Activated CD8-positive, alpha-beta memory T cell treated with anti-CD3 and anti-CD28 coated beads, Interleukin-2, amount 50 U/mL, for 24 hours (primary cell): ENCODE results near the gene TP63.

Source experiments
- DNase-seq: peaks from one replicate; pipeline ENCODE4 v3.0.0-alpha.2; 2020; ENCODE audit errors: extremely low read depth

The TP63 gene

DNA sequence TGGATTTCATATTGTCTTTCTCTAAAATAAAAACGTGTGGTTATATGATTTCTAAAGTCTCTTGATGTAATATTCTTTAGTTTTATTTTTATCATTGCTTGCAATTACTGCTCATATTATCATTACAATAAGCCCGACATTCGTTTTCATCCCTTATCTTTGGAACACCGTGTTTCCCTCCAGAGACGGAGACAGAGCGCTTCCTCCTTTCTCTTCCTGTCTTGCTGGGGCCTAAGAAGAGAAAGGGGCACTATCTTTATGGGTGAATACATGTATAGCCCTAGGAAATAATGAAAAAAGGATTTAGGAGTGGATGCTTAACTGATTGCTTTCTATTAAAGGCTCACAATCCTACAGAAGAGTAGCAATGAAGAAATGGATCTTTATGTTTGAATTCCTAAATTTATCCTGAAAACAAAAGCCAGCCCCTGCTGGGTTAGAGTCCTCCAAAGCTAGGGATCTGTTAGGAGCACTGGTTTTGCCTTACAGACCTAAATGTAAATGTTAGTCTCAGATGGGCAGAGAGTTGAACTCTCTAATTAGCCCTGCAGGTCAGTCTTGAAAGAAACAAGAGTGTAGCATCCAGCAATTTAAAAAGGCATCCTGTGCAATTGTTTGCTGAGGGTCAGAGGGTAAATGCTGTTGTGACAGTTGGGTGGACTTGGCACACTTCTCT is 145.1 kb downstream of the TP63 start:
- DNase-seq = no peak

DNA sequence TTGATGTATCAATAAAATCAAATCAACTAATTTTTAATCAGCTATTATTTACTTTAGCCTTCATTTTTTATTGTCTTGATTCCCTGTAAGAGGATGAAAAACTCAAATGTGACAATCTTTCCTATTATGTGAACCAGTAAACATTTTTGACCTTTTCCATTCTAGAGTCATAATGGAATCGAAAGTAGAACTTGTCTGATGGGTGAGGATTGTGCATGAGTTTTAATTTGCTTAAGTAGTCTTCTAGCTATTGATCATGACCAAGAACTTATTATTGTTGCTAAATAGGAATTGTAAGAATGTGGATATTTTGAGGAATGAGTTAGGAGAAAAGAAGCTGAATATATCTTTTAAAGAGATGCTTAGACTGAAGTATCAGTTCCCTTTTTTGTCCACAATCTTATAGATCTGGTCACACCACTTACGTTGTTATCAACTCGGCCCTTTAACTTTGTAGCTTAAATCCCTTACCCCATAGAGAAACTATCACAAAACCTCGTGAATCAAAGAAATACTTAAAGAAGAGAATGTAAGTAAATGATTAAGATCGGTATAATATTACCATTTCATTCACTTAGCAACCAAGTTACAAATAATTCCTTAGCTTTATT is 147.3 kb downstream of the TP63 start:
- DNase-seq = no peak

DNA sequence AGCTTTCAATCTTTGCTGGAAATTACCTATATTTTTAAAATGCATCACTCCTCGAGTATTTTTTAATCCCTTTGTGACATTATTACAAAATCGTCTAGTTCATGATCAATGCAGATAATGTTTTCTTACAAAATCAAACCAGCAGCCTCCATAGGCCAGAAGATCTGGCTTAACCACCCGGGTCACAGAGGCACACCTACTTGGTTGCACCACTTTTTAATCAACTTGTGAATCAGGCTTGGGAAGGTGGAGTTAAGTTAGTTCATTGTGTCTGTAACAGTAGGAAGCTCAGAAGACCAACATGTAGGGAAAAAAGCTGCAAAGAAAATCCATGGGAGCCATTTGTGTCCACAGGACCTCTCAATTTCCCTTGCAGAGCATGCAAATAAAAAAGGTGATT is 148.0 kb downstream of the TP63 start:
- DNase-seq = no peak

DNA sequence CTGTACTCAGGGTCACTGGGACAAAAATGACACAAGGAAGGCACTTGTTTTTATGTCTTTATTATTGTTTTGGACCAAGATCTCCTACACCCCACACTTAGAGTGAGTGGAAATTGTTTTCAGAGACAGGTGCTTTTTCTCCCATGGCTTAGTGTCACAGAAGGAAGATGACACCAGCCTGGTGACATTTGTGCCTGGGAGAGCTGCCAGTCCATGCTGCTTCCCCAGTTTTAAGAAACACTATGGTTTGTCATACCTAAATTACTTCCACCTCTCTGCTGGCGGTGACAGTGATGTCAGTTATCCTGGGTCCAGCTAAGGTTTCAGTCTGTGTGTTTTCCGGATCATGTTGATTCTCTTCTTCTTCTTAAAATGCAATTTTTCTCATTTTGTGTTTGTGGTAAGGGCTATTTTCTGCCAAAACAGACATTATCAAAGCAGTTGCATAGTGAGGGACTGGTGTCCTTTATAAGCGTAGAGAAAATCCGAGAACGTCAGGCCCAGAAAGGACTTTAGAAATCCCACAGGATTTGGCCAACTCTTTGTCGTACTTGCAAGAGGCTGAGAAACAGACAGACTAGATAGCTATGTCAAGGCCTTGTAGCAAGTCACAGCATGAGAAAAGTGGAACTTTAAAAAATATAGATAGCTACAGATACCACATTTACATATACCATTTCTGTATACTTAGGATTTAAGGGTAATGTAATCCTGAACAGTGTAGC is 149.5 kb downstream of the TP63 start:
- DNase-seq = no peak

DNA sequence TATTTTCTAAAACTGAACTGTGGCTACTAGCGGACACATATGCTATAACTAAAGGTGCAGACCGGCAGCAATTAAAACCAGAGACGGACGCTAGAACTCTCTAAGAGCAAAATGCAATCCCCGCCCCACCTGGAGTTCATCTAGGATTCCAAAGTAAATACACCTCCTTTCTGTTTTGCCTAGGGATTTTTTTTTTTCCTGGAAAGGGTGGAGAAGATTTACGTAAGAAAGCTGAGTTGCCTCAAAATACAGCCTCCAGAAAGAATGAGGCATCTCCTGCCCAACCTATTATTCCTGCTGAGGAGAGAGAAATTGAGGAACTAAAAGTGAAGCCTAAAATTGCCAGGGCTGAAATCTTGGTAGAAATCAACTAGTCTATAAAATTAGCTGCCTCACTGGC is 150.2 kb downstream of the TP63 start:
- no peak for DNase-seq

DNA sequence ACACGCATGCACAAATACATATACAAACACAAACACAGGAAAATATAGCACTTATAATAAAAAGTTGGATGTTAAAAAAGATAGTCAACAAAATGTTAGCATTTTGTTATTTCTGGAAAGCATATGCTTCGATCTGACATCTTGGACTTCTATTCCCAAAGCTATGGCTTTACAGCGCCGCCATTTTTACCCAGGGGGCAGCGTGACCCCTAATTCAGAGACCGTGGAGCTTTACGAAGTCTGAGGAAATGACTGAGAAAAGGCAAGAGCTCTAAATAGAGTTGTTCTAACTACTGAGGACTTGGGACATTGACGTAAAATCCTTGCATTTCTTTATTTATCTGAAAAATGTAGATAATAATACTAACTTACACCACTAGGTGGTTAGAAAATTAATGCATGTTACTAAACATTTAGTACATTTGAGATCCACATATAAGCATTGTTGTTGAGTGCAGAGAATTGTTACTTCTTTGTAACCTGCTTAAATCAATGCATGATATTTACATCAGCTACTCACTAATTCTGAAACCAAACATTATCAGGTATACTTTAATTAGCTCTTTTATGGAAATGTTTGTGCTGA is 155.4 kb downstream of the TP63 start:
- DNase-seq = no peak

DNA sequence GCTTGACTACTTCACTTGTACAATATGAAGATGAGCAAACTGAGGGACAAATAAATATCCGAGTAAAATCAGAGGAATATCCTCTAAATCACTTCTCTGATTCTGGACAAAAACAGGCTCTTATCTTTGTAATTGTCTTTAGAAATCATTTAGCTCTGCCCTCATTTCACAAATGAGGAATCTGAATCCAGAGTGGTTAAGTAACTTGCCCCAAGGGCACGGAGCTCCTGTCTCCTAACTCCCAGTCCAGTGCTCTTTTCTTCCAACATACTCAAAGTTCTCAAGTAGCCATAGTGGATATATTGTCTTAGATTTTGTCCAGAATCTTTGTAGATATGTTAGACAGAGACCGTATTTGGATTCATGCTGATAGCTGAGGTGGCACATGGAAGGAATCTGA is 156.0 kb downstream of the TP63 start:
- no peak for DNase-seq

DNA sequence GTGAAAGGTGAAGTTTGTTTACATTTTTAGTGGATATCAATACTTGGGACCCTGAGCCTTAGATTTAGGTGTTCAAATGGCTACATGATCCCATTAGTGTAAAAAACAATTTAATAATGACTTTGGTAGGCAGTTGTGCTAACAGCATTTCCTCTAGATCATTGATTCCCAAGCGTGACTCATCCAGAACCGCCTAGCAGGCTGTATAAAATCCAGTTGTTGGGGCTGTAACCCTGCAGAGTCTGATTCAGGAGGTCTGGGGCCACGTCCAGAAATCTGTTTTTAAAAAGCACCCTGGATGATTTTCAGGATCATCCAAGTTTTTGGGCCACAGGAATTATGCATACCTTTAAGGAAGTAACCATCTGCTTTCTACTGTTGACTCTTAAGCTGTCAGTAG is 156.4 kb downstream of the TP63 start:
- no peak for DNase-seq

DNA sequence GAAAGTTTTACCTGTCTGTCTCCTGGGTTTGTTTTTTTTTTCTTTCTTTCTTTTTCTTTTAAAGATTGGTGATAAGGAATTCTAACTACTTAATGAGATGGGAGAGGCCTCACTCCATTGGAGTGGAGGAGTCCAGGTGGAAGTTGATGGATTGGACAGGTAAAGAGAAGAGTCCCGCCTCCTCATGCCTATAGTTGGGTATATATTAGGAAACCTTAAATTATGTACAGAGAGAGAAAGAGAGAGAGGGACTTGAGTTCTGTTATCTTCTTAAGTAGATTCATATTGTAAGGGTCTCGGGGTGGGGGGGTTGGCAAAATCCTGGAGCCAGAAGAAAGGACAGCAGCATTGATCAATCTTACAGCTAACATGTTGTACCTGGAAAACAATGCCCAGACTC is 158.2 kb downstream of the TP63 start:
- no peak for DNase-seq

DNA sequence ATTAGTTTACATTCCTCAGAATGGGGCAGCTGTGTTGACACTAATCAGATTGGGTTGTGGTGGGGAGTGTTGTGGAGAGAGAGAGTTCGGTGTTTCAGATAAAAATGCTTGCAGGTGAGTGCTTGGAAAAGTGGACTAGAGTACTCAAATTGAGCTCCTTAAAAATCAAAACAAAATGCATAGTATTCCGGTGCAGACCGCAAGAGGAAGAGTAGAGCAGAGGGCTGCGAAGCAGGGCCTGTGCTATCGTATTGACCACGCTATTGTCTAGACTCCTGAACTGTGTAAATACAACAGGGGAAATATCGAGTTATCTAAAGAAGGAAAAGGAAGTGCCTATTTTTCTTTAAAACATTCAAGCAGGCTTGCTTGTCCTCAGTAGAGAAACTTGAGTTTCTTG is 159.5 kb downstream of the TP63 start:
- DNase-seq = no peak

DNA sequence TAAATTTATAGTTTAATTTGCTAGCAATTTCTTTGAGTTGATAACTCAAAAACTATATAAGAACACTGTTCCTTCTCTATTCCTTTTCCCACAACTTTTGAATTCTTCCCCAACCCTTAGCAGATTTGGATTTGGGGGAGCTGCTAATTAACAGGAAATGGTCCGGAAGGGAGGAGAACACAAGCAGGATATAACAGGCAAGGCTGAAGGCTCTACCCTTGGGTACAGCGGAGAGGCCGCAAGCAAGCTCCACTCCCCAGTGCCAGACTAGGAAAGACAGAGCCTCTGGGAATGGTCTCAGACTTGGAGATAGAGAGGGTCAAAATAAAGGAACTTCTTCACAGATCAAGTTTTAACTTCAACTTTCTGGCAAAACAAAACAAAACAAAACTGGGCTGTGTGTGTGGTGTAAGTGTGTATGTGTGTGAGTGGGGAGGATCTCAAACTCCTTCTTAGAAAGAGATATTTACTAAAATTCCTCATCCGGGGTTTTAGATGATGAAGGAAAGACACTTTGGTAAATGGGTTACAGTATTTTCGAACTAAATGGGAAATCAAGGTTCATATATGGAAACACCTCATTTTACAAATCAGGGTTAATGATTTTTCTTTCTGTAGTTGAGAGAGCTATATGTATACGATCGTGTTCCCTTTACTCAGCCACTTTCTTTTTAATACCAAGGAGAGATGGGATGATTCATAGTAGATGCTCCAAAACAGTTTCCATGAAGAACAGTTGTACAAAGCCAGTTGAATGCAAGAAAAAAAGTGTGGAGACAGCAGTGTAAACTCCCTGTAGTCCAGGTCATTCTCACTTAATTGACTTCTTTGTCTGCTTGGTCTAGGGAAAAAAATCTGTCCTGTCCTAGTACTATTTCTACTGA is 161.1 kb downstream of the TP63 start:
- no peak for DNase-seq

DNA sequence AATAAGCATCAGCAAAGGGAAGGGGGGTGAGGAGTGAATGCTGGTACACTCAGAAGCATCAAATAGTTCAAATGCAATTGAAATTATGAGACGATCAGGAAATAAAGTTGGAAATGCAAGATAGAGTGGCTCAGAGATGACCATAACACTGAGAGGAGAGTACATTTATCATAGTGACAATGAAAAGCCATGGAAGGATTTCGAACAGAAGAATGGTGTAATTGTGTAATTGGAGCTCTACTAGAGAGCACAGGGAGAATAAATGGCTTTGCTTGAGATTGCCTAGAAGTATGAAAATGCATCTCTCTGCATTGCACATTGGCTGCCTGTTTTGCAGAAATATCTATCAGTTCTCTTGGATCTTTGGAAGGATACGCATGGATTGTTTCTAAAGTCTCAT is 163.3 kb downstream of the TP63 start:
- DNase-seq = no peak

DNA sequence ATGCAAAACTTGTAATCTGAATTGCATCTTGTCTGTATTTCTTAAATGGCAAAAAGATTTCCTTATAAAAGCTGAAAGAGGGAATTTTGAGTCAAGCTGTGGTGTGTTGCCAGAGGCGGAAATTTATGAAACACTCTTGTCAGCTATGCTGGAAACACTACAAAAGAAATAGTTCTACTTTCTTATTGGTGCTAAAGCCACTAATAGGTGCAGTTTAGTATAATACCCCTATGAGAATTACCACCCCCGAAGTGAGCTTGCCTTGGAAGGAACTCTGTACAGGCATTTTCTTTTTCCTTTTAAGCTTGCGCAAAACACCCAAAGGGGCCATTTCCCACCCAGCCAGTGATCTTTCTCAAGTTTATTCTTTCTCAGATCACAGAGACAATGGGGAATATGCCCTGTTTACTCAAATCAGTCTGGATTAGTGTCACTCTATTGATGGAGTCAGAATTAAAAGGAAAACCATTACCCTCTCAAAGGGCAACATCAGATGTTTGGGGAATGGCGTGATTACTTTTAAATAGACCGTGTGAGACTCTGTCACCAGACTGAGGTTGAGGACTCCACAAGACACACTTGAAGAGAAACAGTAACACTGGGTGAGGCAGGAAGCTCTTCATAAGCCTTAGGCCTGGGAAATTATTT is 166.0 kb downstream of the TP63 start:
- DNase-seq = no peak

DNA sequence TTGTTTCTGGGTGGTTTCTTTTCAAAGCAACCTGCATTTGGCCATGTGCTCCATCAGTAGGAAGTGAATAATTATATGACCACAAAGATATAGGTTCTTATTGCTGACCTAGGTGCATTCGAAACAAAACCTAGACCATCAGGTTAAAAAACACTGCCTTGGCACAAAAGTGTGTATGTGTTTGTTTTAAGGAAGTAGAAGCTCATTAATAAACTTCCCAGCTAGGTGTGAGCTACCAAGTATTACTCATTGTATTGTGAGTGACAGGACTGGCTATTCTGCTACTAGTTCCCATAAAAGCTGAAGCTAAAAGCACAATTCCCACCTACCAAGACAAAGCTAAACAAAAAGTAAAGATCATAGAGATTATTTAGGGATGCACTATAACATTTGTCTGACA is 168.2 kb downstream of the TP63 start:
- no peak for DNase-seq

DNA sequence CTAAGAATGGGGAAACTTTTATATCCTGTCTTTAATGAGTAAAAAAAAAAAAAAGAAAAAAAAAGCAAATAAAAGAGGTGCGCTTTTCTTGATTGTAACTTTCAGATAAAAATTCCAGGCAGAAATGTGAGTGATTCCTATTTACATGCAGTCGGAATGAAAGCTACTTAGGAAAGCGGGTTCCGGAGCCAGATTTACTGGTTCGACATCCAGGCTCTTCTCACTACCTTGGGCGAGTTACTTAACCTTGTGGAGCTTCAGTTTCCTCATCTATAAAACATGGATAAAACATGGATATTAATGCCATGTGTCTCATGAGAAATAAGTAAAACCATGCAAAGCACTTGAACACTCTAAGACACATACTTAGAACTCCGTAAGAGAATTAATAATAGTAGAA is 169.2 kb downstream of the TP63 start:
- no peak for DNase-seq

DNA sequence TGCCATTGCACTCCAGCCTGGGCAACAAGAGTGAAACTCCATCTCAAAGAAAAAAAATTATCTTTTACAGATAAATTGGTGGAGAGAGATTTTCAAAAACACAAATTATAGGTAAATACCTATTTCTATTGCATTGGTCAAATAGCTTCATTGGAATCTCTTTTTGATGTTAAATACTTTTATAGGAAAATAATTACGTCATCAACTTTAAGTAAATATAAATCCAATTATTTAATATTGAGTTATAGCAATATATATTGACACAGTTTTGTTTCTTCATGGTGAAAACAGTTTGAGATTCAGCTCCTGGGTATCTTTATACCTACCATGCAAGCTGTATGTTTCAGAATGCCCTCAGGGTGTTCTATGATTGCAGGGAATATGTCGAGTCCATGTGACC is 172.1 kb downstream of the TP63 start:
- DNase-seq = no peak

DNA sequence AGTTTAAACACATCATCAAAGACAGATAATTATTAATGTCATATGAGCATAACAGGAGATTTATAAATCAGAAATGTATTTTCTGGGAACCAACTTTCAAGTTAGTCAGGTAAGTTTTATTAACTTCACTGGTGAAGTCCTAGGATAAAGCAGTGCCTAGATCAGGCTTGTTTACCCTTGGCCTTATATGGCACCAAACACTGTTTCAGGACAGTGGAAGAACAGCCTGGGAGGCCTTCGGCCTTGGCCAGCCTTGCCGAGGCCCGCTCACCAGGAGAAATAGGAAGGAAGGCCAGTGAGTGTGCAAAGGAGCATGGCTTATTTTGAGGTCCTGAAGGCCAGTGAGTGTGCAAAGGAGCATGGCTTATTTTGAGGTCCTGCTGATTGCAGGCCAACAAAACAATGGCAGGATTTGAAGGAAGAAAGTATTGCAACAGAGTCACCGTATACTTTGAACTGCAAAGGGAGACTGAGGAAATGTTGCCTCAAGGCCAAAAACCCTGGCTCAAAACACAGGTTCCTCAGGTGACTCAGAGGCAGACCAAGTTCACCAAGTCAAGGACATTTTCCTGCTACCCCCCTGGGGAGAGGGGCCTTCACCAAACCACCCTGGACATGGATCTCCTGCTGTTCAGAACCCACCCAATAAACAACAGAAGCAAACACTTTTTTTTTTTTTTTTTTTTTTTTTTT is 174.3 kb downstream of the TP63 start:
- DNase-seq = no peak

DNA sequence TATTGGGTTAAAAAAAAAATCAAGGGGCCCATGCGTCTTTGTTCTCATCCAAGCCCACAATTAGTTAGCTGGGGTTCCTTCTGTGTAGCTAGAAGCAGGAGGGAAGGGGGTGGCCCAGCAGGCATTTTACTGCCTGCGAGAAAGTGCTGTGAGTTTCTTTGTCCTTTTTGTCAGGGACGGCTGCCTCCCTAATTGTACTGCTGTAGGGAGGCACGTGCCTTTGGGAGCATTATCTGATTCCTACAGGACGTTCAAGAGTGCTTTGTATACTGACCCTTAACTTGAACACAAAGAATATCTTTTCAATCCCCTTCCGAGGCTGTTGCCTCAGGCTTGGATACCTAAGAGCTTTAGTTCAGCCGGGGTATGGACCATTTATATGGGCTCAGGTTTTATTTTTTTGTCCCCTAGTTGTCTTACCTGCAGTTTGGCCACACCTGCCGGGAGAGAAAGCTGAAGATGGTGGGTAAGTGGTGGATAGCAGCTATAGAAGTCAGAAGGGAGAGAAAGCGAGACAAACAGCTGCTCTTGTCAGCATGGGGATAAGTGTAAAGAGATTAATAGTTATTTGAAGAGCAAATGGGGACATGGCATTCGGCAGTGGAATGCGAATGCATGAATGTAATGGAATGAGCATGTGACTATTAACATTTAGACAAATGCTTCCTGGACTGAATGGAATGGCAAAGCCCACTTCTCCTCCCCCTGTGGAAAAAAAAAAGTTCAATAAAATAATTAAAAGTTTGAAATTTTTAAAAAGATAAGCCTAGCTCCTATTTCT is 175.2 kb downstream of the TP63 start:
- DNase-seq = no peak

DNA sequence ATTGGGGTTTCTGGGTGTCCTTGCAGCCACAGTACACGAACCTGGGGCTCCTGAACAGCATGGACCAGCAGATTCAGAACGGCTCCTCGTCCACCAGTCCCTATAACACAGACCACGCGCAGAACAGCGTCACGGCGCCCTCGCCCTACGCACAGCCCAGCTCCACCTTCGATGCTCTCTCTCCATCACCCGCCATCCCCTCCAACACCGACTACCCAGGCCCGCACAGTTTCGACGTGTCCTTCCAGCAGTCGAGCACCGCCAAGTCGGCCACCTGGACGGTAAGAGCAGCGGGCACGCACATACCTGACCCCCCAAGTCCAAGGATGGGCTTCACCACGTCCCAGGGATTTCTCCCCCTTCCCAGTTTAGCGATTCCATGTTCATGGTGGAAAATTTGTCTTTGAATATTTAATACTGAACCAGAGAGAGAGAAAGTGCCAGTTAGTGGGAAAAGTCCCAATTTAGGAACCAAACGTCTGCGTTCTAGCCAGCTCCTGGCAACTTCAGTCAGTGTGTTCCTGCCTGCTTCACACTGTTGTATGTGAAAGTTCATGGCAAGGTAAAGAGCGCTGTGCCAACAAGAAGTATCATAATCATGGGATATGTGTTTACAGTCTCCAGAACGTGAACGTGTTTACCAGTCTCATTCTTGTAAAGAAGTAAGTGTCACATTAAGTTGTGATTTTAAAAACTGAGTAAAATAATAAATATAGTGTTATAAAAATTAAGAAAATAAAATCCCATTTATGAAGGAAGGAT is 177.2 kb downstream of the TP63 start:
- DNase-seq = no peak
